Tibial nerve (tissue), 4 donors: ENCODE data around the gene HOTAIR.

Experiments
- EP300 ChIP-seq, 2 donors: sonication (generic); formaldehyde crosslinking; IDR thresholded peaks; one replicate each; pipeline ENCODE4 v1.6.1; 2017; ENCODE audit warnings: antibody characterized with exemption in 2 of 2, mild to moderate bottlenecking in 1 of 2
- POLR2A ChIP-seq, 2 donors: fragments of 450-650 bp; IDR thresholded peaks; one replicate each; pipeline ENCODE4 v1.6.1; 2017; ENCODE audit warnings: antibody characterized with exemption in 2 of 2, mild to moderate bottlenecking in 2 of 2, moderate library complexity in 2 of 2
- TF ChIP-seq, protein P1 (sequence below), 5 experiments: fragments of 200-600 bp in 3 of 5; fragments of 450-650 bp in 2 of 5; sonication (generic) in 3 of 5; IDR thresholded peaks; one replicate each; pipeline ENCODE4 v1.5.1; 2016 to 2019; ENCODE audit warnings: antibody characterized with exemption in 5 of 5, mild to moderate bottlenecking in 3 of 5, moderate library complexity in 2 of 5

DNA sequence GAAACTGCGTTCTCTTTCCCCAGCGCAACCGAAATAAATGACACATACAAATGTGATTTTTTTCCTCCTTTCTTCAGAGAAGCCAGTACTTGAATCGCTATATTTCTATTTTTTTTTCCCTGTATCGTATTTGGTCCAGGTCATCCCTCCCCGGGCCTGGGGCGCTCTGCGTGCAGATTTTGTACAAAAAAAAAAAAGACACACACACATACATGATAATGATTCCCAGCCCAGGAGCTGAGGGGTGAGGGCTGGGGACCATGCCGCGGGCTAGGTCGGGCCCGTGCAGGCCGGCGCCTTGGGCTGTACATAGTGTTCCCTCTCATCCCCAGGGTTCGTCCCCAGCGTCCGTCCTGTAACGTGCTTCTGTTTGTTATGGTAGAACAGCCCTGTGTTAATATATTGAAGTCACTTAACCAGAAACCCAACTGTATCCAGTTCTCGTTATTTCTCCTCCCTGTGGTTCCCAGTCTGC lies 28.2 kb upstream of the HOTAIR start:
- TF ChIP-seq, protein P1, sequence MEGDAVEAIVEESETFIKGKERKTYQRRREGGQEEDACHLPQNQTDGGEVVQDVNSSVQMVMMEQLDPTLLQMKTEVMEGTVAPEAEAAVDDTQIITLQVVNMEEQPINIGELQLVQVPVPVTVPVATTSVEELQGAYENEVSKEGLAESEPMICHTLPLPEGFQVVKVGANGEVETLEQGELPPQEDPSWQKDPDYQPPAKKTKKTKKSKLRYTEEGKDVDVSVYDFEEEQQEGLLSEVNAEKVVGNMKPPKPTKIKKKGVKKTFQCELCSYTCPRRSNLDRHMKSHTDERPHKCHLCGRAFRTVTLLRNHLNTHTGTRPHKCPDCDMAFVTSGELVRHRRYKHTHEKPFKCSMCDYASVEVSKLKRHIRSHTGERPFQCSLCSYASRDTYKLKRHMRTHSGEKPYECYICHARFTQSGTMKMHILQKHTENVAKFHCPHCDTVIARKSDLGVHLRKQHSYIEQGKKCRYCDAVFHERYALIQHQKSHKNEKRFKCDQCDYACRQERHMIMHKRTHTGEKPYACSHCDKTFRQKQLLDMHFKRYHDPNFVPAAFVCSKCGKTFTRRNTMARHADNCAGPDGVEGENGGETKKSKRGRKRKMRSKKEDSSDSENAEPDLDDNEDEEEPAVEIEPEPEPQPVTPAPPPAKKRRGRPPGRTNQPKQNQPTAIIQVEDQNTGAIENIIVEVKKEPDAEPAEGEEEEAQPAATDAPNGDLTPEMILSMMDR (IDR thresholded peaks at IDR 0.05) = no peak
- no peak for TF ChIP-seq EP300 (IDR thresholded peaks at IDR 0.05)
- TF ChIP-seq POLR2A (IDR thresholded peaks at IDR 0.05) = no peak
